ENCODE data around the gene KRTAP5-6.

The KRTAP5-6 gene

GRCh38 chr11:1736447-1736992 lies 39.5 kb downstream of the KRTAP5-6 start:
- no peak overlapping the region for H2BK12ac ChIP-seq (ENCODE audit: low read length)
- no peak overlapping the region for H2BK120ac ChIP-seq (ENCODE audit: insufficient read depth, low read length, poor library complexity)
- H3K4me1 ChIP-seq (ENCODE audit: control insufficient read depth in 1 of 2, insufficient read depth in 2 of 2, low read length in 2 of 2) = no peaks in the 10 kb centered on the region
- no peak overlapping the region for H2BK5ac ChIP-seq (ENCODE audit: low read depth, low read length, poor library complexity)
- no peaks in the 10 kb centered on the region for H3K36me3 ChIP-seq (ENCODE audit: control insufficient read depth in 1 of 2, insufficient read depth in 2 of 2, low read length in 2 of 2)
- no peaks in the 10 kb centered on the region for H3K27me3 ChIP-seq (ENCODE audit: insufficient read depth, low read length)
- no peak overlapping the region for H3K4me2 ChIP-seq (ENCODE audit: low read length)
- H3K27ac ChIP-seq (ENCODE audit: low read depth, low read length) = no peak overlapping the region
- peaks cover 20% of the 10 kb centered on the region for H3K9me3 ChIP-seq (ENCODE audit: insufficient read depth, low read depth, low read length)
- no peak for DNase-seq
- no peak overlapping the region for H3K14ac ChIP-seq (ENCODE audit: low read length)
- H3K4me3 ChIP-seq (ENCODE audit: low read depth, low read length) = no peak overlapping the region
- H3K4ac ChIP-seq (ENCODE audit: low read depth, low read length) = no peak overlapping the region
- WGBS (ENCODE audit: extremely low coverage, insufficient coverage, insufficient read length) = 100% methylated on average over 1 of the region's 3 CpGs
- no peak overlapping the region for H4K8ac ChIP-seq (ENCODE audit: low read depth, low read length)
- no peak overlapping the region for H2AK5ac ChIP-seq (ENCODE audit: low read length)
- H3K23ac ChIP-seq (ENCODE audit: low read length) = no peak overlapping the region
- H3K18ac ChIP-seq (ENCODE audit: low read length) = no peak overlapping the region
- H4K91ac ChIP-seq (ENCODE audit: low read depth, low read length) = no peak overlapping the region
- H2AFZ ChIP-seq (ENCODE audit: insufficient read depth, low read length, poor library complexity) = no peak overlapping the region
- H3K79me2 ChIP-seq (ENCODE audit: control insufficient read depth, insufficient read depth, low read length, poor library complexity) = no peaks in the 10 kb centered on the region
- H3K79me1 ChIP-seq (ENCODE audit: low read length) = no peaks in the 10 kb centered on the region
- H4K12ac ChIP-seq (ENCODE audit: low read depth, low read length) = no peak overlapping the region
- H3K9ac ChIP-seq (ENCODE audit: low read length) = no peak overlapping the region

- H2AK5ac ChIP-seq (ENCODE audit: low read length) = no peak overlapping the region
- H4K12ac ChIP-seq (ENCODE audit: low read depth, low read length) = no peak overlapping the region
Measured at GRCh38 chr11:1737080-1737757, 40.2 kb downstream of the KRTAP5-6 start.

GRCh38 chr11:1738380-1738779 lies 41.4 kb downstream of the KRTAP5-6 start:
- H3K9me3 ChIP-seq (ENCODE audit: insufficient read depth, low read depth, low read length) = peaks cover 21% of the 10 kb centered on the region
- no peak overlapping the region for H2BK12ac ChIP-seq (ENCODE audit: low read length)
- no peak overlapping the region for H3K4ac ChIP-seq (ENCODE audit: low read depth, low read length)
- no peaks in the 10 kb centered on the region for H3K4me1 ChIP-seq (ENCODE audit: control insufficient read depth in 1 of 2, insufficient read depth in 2 of 2, low read length in 2 of 2)
- DNase-seq = no peak
- H2AFZ ChIP-seq (ENCODE audit: insufficient read depth, low read length, poor library complexity) = no peak overlapping the region
- no peak overlapping the region for H4K91ac ChIP-seq (ENCODE audit: low read depth, low read length)
- no peak overlapping the region for H3K14ac ChIP-seq (ENCODE audit: low read length)
- H3K23ac ChIP-seq (ENCODE audit: low read length) = no peak overlapping the region
- WGBS (ENCODE audit: extremely low coverage, insufficient coverage, insufficient read length) = no CpG with 5 or more reads among the region's 10 CpGs
- no peaks in the 10 kb centered on the region for H3K79me2 ChIP-seq (ENCODE audit: control insufficient read depth, insufficient read depth, low read length, poor library complexity)
- no peak overlapping the region for H2BK120ac ChIP-seq (ENCODE audit: insufficient read depth, low read length, poor library complexity)
- no peaks in the 10 kb centered on the region for H3K79me1 ChIP-seq (ENCODE audit: low read length)
- no peak overlapping the region for H4K12ac ChIP-seq (ENCODE audit: low read depth, low read length)
- H3K27me3 ChIP-seq (ENCODE audit: insufficient read depth, low read length) = no peaks in the 10 kb centered on the region
- no peak overlapping the region for H3K27ac ChIP-seq (ENCODE audit: low read depth, low read length)
- H3K4me3 ChIP-seq (ENCODE audit: low read depth, low read length) = peak overlapping the region; percentile 51
- no peak overlapping the region for H2BK5ac ChIP-seq (ENCODE audit: low read depth, low read length, poor library complexity)
- H3K9ac ChIP-seq (ENCODE audit: low read length) = no peak overlapping the region
- H4K8ac ChIP-seq (ENCODE audit: low read depth, low read length) = no peak overlapping the region
- H3K36me3 ChIP-seq (ENCODE audit: control insufficient read depth in 1 of 2, insufficient read depth in 2 of 2, low read length in 2 of 2) = no peaks in the 10 kb centered on the region
- no peak overlapping the region for H3K4me2 ChIP-seq (ENCODE audit: low read length)
- no peak overlapping the region for H3K18ac ChIP-seq (ENCODE audit: low read length)
- H2AK5ac ChIP-seq (ENCODE audit: low read length) = no peak overlapping the region

More at GRCh38 chr11:1737080-1737757, 40.2 kb downstream of the KRTAP5-6 start:
- Histone ChIP-seq H3K4me1 (ENCODE audit: control insufficient read depth in 1 of 2, insufficient read depth in 2 of 2, low read length in 2 of 2) (no peaks in the 10 kb centered on the region), H3K18ac (ENCODE audit: low read length) (no peak overlapping the region), H3K4me3 (ENCODE audit: low read depth, low read length) (no peak overlapping the region), H2BK120ac (ENCODE audit: insufficient read depth, low read length, poor library complexity) (no peak overlapping the region), H3K4me2 (ENCODE audit: low read length) (no peak overlapping the region), H3K23ac (ENCODE audit: low read length) (no peak overlapping the region), H3K79me1 (ENCODE audit: low read length) (no peaks in the 10 kb centered on the region), H2AFZ (ENCODE audit: insufficient read depth, low read length, poor library complexity) (no peak overlapping the region), H3K36me3 (ENCODE audit: control insufficient read depth in 1 of 2, insufficient read depth in 2 of 2, low read length in 2 of 2) (no peaks in the 10 kb centered on the region), H2BK5ac (ENCODE audit: low read depth, low read length, poor library complexity) (no peak overlapping the region), H3K79me2 (ENCODE audit: control insufficient read depth, insufficient read depth, low read length, poor library complexity) (no peaks in the 10 kb centered on the region), H2BK12ac (ENCODE audit: low read length) (no peak overlapping the region), H3K9me3 (ENCODE audit: insufficient read depth, low read depth, low read length) (peaks cover 17% of the 10 kb centered on the region), H3K9ac (ENCODE audit: low read length) (no peak overlapping the region), H3K27me3 (ENCODE audit: insufficient read depth, low read length) (no peaks in the 10 kb centered on the region), H3K14ac (ENCODE audit: low read length) (no peak overlapping the region), H4K91ac (ENCODE audit: low read depth, low read length) (no peak overlapping the region), H4K8ac (ENCODE audit: low read depth, low read length) (no peak overlapping the region), H3K4ac (ENCODE audit: low read depth, low read length) (no peak overlapping the region), H3K27ac (ENCODE audit: low read depth, low read length) (no peak overlapping the region)
- DNase-seq = no peak
- WGBS (ENCODE audit: extremely low coverage, insufficient coverage, insufficient read length) = no CpG with 5 or more reads among the region's 6 CpGs

GRCh38 chr11:1739576-1739975 lies 42.6 kb downstream of the KRTAP5-6 start:
- WGBS (ENCODE audit: extremely low coverage, insufficient coverage, insufficient read length) = no CpG with 5 or more reads among the region's 8 CpGs
- no peak overlapping the region for H3K27ac ChIP-seq (ENCODE audit: low read depth, low read length)
- no peak overlapping the region for H4K91ac ChIP-seq (ENCODE audit: low read depth, low read length)

More at GRCh38 chr11:1739576-1739975, 42.6 kb downstream of the KRTAP5-6 start:
- Histone ChIP-seq H3K18ac (ENCODE audit: low read length) (no peak overlapping the region), H2AFZ (ENCODE audit: insufficient read depth, low read length, poor library complexity) (no peak overlapping the region), H3K4me1 (ENCODE audit: control insufficient read depth in 1 of 2, insufficient read depth in 2 of 2, low read length in 2 of 2) (no peaks in the 10 kb centered on the region), H3K79me2 (ENCODE audit: control insufficient read depth, insufficient read depth, low read length, poor library complexity) (no peaks in the 10 kb centered on the region), H2BK12ac (ENCODE audit: low read length) (no peak overlapping the region), H2AK5ac (ENCODE audit: low read length) (no peak overlapping the region), H2BK120ac (ENCODE audit: insufficient read depth, low read length, poor library complexity) (no peak overlapping the region), H3K4me3 (ENCODE audit: low read depth, low read length) (no peak overlapping the region), H3K9ac (ENCODE audit: low read length) (no peak overlapping the region), H2BK5ac (ENCODE audit: low read depth, low read length, poor library complexity) (no peak overlapping the region), H3K4ac (ENCODE audit: low read depth, low read length) (no peak overlapping the region), H3K4me2 (ENCODE audit: low read length) (no peak overlapping the region), H3K9me3 (ENCODE audit: insufficient read depth, low read depth, low read length) (peaks cover 20% of the 10 kb centered on the region), H3K36me3 (ENCODE audit: control insufficient read depth in 1 of 2, insufficient read depth in 2 of 2, low read length in 2 of 2) (no peaks in the 10 kb centered on the region), H4K12ac (ENCODE audit: low read depth, low read length) (no peak overlapping the region), H4K8ac (ENCODE audit: low read depth, low read length) (no peak overlapping the region), H3K23ac (ENCODE audit: low read length) (no peak overlapping the region), H3K14ac (ENCODE audit: low read length) (no peak overlapping the region), H3K27me3 (ENCODE audit: insufficient read depth, low read length) (no peaks in the 10 kb centered on the region), H3K79me1 (ENCODE audit: low read length) (no peaks in the 10 kb centered on the region)
- DNase-seq = no peak
